ENCODE data around the gene LRMDA. TPM values are rescaled to one million over a fixed set of nuclear protein-coding genes. Genes with fewer than 3 reads are reported as not detected.

Gene LRMDA
- total and polyA plus RNA-seq, 10 of the 15 experiments (the other 5 are each of a cell fraction or from before 2014, with no cell fraction given), result 0.07 to 0.54 (median 0.29) TPM; not detected in 4

- Histone ChIP-seq H3K9ac (ENCODE audit: control insufficient read depth, insufficient read depth, low read length) (no peak overlapping the region), H3K9me3 (replicated peaks; ENCODE audit: control insufficient read depth, insufficient read depth, low read length) (no peaks in the 10 kb centered on the region; the same call in 2 of the 3 replicates), H2AFZ (ENCODE audit: control insufficient read depth, low read depth, low read length) (no peak overlapping the region), H4K20me1 (ENCODE audit: control insufficient read depth, insufficient read depth) (no peaks in the 10 kb centered on the region), H3K4me3 (no peak overlapping the region), H3K4me1 (ENCODE audit: control insufficient read depth, insufficient read depth, low read length) (no peaks in the 10 kb centered on the region), H3K36me3 (ENCODE audit: control insufficient read depth in 2 of 2, insufficient read depth in 2 of 2, low read length in 1 of 2) (no peaks in the 10 kb centered on the region), H3K27me3 (replicated peaks in 1 of 2; ENCODE audit: control insufficient read depth in 2 of 2, insufficient read depth in 2 of 2, low read length in 1 of 2) (no peaks in the 10 kb centered on the region), H3K4me2 (ENCODE audit: control insufficient read depth, insufficient read depth) (no peak overlapping the region), H3K79me2 (ENCODE audit: control insufficient read depth, insufficient read depth, low read length) (no peaks in the 10 kb centered on the region), H3K27ac (ENCODE audit: control insufficient read depth, insufficient read depth) (no peak overlapping the region)
- in situ Hi-C loops (cut with MboI) (no loop called here), intact Hi-C loops (cut with micrococcal nuclease; ENCODE audit: unreplicated experiment) (loop anchor here (5.0 kb wide), 1 partner anchor 772 kb away; no protein-coding TSS in a partner anchor)
- DNase-seq (ENCODE audit: low read depth, low spot score) (no peak), FAIRE-seq (no peak), ATAC-seq (no peak)
- ChIA-PET RAD21 (ENCODE audit: unreplicated experiment) (interaction anchor here (0.8 kb wide), 1 partner anchor 25 kb away, joined by 3 read pairs; no protein-coding TSS in a partner anchor), SMC1A (ENCODE audit: uncharacterized antibody, unreplicated experiment) (interaction anchor here (0.8 to 1.0 kb wide), 2 partner anchors 22 to 43 kb away, joined by 4 read pairs; no protein-coding TSS in a partner anchor), POLR2A (interaction anchor here (1.4 kb wide), 1 partner anchor 10 kb away, joined by 5 read pairs; no protein-coding TSS in a partner anchor), CTCF (no interaction called here)
- WGBS (ENCODE audit: insufficient coverage, insufficient replicate concordance, low lambda C conversion rate, missing lambda C conversion rate), result 8% methylated on average over 3 of the region's 3 CpGs
- no TSS peak for BruUV-seq (replicated peaks)
- no peak for TF ChIP-seq ATF7 (IDR thresholded peaks at IDR 0.05; ENCODE audit: low read depth)
- TF ChIP-seq RELA (IDR thresholded peaks at IDR 0.05; ENCODE audit: borderline replicate concordance, partially characterized antibody), result no peak
- no peak for TF ChIP-seq ATF2 (IDR thresholded peaks at IDR 0.05; ENCODE audit: low read length)
These were observed 98.9 kb downstream of the LRMDA start for GRCh38 chr10:75530299-75530698.

GRCh38 chr10:75531571-75532031, 100.2 kb downstream of the LRMDA start:
- RAD21 ChIA-PET (ENCODE audit: unreplicated experiment), result no interaction called here
- Histone ChIP-seq H3K4me1 (ENCODE audit: control insufficient read depth, insufficient read depth, low read length) (no peaks in the 10 kb centered on the region), H2AFZ (ENCODE audit: control insufficient read depth, low read depth, low read length) (no peak overlapping the region), H3K9me3 (replicated peaks; ENCODE audit: control insufficient read depth, insufficient read depth, low read length) (no peaks in the 10 kb centered on the region), H3K36me3 (ENCODE audit: control insufficient read depth in 2 of 2, insufficient read depth in 2 of 2, low read length in 1 of 2) (no peaks in the 10 kb centered on the region), H3K4me2 (ENCODE audit: control insufficient read depth, insufficient read depth) (no peak overlapping the region), H3K27ac (ENCODE audit: control insufficient read depth, insufficient read depth) (no peak overlapping the region), H3K79me2 (ENCODE audit: control insufficient read depth, insufficient read depth, low read length) (no peaks in the 10 kb centered on the region), H3K27me3 (replicated peaks in 1 of 2; ENCODE audit: control insufficient read depth in 2 of 2, insufficient read depth in 2 of 2, low read length in 1 of 2) (no peaks in the 10 kb centered on the region), H3K4me3 (no peak overlapping the region), H4K20me1 (ENCODE audit: control insufficient read depth, insufficient read depth) (no peaks in the 10 kb centered on the region), H3K9ac (ENCODE audit: control insufficient read depth, insufficient read depth, low read length) (no peak overlapping the region)
- CTCF ChIA-PET, result no interaction called here
- intact Hi-C loops (cut with micrococcal nuclease; ENCODE audit: unreplicated experiment) (loop anchor here (5.0 kb wide), 1 partner anchor 771 kb away; no protein-coding TSS in a partner anchor), in situ Hi-C loops (cut with MboI) (no loop called here)
- SMC1A ChIA-PET (ENCODE audit: uncharacterized antibody, unreplicated experiment), result interaction anchor here (0.6 to 1.7 kb wide), 7 partner anchors 11 to 75 kb away, joined by 3 to 7 read pairs (median 3); no protein-coding TSS in a partner anchor
- POLR2A ChIA-PET, result interaction anchor here (0.6 to 1.4 kb wide), 3 partner anchors 9 to 360 kb away, joined by 4 to 6 read pairs (median 5); no protein-coding TSS in a partner anchor
- DNase-seq (ENCODE audit: low read depth, low spot score), result no peak
- WGBS (ENCODE audit: insufficient coverage, insufficient replicate concordance, low lambda C conversion rate, missing lambda C conversion rate), result 12% methylated on average over 2 of the region's 2 CpGs
- ATAC-seq, result no peak
- no TSS peak for BruUV-seq (replicated peaks)
- no peak for FAIRE-seq
- TF ChIP-seq CBX5 (IDR thresholded peaks at IDR 0.05; ENCODE audit: low read depth) (no peak), ZBTB40 (IDR thresholded peaks at IDR 0.05; ENCODE audit: borderline replicate concordance) (no peak), ZNF384 (IDR thresholded peaks at IDR 0.05; ENCODE audit: borderline replicate concordance, low read depth, low read length) (no peak), NFYA (IDR thresholded peaks at IDR 0.05; ENCODE audit: borderline replicate concordance, low read depth, low read length) (no peak), MYC (IDR thresholded peaks at IDR 0.05; ENCODE audit: insufficient read depth, insufficient read length, insufficient replicate concordance, low read length, severe bottlenecking) (no peak), USF1 (IDR thresholded peaks at IDR 0.05; ENCODE audit: borderline replicate concordance, extremely low read length, insufficient read depth, low read depth, low read length) (no peak)

Data from GM12878 (cell line).